T-helper 2 cell (primary cell): ENCODE data around the gene ADGRB3.
A peak's percentile ranks its signal among the peaks of the same experiment; 100 is the strongest.
"Not testable (repeated sequence)": the region's sequence is repeated elsewhere in the genome, so short reads cannot be mapped to it uniquely, and the experiment has no call there.

ENCODE experiments used
- DNase-seq, 5 experiments: peaks; one replicate each; pipeline versions ENCODE4 v3.0.0 to v3.0.0-alpha.2; 2012 to 2022

Gene ADGRB3

DNA sequence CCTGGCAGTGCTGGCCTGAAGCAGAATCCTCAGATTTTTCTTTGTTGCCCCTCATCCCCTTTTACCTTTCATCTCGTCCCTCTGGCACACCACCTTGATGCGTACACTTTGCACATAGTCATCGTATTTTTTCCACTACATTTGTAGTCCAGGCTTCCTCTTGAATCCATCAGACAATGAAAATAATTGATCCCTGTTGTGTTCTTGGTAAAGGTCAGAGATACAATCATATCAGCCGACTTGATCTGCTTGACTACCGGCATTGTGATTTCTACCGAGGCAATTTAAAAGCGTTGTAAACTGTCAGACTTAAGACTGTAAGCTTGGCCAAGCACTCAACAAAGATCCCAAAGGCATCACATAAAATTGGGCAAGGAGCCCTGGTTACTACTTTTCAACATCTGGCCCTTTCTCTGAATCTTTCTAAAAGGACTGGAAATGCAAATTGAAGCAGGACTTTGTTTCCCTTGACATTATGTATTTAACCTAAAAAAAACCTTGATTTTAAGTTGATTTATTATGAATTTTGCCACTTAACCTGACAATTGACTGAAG lies 649.2 kb downstream of the ADGRB3 start:
- DNase-seq = no peak

DNA sequence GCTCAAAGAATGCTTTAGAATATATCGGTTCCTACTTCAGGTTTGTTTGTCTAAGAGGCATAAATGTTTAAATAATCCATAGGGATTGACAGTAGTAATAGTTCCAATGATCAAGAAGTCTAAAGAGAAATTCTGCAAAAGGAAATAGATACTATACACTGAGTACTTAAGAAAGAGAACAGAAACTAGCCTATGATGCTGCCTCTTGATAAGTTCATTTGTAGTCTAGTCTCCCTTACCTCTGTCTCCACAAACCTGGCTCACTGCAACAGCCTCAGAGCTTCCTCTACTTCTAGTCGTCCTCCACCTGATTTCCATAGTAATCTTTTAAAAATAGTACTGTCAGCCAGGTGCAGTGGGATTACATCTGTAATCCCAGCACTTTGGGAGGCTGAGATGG lies 650.0 kb downstream of the ADGRB3 start:
- no peak for DNase-seq

DNA sequence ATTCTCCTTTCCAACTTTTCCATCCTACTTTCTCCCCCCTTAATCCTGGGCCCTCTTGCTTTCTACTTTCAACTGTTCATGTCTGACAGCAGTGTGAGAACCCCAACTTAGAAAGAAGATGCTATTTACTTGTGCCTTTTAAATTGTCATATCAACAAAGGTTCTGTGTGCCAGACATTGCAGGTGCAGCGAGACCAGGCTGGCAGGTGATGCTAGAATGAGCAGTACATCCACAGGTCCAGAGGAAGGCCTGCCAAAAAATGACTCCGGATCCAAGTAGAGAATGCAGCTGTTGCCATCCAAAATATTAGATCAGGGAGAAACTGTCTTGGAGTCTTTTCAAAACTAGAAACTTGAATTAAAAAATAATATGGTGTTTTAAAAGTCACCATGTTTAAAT lies 651.2 kb downstream of the ADGRB3 start:
- no peak for DNase-seq

DNA sequence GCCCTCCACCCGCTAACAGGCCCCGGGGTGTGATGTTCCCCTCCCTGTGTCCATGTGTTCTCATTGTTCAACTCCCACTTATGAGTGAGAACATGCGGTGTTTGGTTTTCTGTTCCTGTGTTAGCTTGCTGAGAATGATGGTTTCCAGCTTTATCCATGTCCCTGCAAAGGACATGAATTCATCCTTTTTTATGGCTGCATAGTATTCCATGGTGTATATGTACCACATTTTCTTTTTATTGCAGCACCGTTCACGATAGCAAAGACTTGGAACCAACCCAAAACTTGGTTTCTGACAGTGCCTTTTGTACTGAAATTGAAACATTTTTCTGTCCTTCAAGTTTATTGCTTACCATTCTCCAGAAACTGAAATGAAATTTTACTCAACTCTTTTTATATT lies 653.1 kb downstream of the ADGRB3 start:
- DNase-seq = not testable (repeated sequence)

DNA sequence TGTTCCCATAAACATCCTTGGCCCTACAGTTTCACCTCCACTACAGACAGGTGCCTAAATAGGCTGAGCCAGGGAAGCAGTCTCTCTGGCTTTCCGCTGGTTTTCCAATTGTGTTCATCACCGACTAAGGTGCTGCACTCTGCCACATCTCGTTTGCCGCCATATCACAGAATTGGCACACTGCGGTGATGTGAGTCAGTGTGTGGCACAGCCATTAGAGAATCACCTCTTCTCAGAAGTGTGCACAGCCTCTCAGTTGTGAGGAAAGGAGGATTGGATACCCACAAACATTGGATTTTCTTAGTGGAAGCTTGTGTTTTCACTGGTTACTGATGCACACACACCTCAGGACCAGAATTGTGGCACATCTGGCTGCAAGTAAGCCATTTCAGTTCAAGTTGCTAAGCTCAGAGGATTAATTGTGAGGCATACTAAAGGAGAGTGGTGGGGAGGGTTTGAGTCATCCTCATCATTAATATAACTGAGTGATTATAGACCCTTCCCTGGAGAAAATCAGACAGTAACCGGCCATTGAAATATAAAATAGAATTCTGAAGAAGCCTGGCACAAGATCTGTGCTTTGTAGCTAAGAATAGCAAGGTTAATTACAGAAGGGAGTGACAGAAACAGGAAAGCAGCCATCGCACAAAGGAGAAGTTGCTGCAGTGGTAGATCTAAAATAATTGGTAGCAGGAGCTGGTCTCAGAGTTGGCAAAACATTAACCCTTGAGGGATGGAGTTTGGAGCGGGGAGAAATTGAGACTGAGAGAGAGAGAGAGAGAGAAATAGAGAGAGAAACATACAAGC lies 654.8 kb downstream of the ADGRB3 start:
- no peak for DNase-seq

DNA sequence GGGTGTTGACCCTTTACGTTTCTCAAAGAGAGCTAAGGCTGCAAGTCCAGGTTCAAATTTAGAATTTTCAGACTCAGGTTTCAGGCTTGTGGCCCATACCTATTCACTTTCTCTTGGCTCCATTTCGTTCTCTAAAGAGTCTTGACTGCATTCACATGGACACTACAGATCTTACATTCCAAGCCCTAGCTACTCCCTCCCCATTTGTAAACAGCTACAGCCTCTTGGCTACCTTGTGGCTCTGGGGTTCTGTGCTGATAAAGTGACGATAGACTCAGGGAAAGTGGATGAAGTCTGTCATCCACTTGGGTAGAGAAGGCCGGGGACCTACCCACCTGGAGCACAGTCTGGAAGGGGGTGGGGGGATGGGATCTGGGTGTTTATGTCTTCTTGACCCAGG lies 658.4 kb downstream of the ADGRB3 start:
- no peak for DNase-seq

DNA sequence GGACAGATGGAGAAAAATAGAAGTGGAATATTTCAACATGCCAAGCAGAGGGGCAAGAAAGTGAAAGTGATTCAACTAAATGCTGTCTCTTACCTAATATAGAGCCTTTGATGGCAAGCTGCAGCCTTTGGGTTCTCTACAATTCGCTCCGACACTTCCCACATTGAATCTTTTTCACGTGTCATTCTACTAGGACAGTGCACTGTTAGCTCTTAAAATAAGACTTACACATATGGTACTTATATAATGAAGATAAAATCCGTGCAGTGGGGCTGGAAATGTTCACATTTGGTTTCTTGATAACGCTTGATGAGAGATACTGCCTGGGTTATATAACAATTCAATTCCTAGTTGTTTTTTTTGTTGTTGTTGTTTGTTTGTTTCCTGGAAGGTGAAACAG lies 659.3 kb downstream of the ADGRB3 start:
- DNase-seq = no peak

DNA sequence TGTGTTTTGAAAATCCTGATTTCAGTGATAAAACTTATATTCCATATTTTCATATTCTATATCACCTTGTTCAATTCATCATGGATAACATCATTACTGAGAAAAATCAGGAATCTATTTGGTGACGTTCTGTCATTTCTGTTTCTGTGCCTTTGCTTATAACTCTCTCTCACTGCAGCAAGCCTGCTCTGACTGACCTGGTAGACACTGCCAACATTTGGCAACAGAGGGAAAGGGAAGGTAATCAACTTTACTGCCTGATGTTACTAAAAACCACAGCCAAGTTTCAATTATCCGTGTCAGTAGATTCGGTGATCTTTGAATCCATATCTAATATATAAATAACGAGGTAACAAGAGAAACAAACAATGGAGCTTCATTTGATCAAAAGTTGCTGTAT lies 659.8 kb downstream of the ADGRB3 start:
- no peak for DNase-seq

DNA sequence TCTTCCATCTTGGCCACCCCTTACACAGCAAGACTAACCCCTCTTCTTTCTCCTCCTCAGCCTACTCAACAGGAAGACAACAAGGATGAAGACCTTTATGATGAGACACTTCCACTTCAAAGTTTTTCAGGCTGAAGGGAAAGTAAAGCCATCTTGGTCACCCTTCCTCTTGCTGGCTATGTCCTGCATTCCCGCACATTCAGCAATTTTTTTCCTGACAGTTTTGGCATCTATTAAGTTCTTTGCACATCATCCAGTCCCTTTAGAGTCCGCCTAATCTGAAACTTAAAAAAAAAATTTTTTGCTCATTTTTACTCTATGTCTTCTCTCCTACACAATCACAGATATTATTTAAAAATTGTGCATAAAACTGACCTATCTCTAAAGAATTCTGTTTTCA lies 668.3 kb downstream of the ADGRB3 start:
- DNase-seq = no peak

DNA sequence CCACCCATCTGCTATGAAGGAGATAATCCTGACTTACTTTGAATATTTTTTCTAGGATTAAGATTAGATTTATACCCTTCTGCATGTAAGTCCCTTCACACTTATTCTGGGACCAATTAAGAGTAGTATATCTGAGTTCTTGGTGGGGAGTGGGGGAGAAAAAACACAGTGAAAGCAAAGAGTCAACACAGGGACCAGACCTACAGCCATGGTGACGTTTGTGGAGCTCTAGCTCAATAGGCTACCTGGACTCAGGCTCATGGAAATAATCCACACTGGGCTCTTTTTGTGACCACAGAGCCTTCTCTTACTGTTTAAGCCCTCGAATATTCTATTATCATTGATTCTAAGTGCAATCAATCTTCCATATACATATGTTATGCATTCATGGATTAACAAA lies 670.4 kb downstream of the ADGRB3 start:
- no peak for DNase-seq

DNA sequence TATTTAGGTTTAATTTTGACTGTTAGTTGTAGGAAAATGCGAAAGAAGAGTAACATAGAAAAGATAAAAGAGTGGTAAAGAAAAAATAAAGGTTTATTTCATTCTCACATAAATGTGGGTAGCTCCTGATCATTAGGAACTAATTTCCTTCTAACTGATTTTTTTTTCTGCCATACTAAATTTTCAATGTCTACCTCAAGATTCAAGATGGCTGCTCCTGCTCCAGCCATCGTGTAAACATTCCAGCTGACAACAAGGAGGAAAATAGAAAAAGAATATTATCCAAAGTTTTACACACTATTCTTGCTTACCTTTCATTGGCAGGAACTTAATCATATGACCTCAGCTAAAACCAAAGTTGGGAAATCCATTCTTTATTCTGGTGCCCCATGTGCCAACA lies 673.5 kb downstream of the ADGRB3 start:
- no peak for DNase-seq

DNA sequence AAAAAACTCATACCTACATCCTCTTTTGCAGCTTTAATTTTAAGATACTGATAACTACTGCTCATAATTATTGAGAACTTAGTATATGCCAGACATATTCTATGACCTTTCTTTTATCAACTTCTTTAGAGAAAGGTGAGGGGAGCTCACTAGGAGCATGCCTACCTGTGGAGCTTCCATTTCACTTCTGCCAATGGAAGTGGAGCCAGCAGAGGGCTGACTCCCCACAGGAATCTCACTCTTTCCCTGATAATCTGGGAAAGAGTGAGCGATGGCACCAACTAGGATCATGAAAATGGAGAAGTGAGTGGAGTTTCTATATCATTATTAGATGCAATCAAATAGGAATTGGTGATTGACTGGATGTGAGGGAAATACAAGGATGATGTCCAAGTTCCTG lies 676.8 kb downstream of the ADGRB3 start:
- no peak for DNase-seq

DNA sequence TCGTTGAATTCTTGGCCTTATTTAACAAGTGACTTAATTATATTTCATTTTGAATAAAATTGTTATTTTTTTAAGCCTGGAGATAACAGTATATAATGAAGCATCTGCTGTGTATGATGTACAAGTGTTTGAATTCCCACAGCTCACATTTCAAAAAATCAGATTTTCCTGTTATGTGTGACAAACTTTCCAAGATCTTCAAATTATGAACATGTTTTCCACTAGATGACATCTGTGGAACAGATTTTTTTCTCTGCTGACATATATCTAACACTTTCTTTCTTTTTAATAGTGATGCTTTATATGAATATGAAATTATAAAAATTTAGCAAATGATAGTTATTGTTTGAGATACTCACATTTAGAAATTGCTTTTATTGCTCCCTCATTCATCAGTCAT lies 678.9 kb downstream of the ADGRB3 start:
- no peak for DNase-seq

DNA sequence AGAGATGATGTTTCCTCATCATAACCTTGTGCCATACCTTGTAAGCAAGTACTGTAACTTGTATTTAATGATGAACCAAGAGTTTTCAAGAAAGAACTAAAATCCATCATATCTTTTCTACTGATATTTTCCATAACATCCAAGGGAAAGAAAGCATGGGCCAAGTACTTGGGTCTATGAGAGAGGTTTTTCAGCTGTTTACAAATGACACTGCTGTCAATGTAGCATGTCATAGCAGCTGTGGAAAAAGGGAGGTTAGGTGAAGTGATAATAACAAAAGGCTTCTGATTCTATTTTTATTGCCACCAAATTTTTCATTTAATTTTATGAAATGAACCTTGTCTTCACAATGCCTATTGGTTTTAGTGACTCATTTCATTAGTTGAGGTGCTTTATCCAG lies 679.4 kb downstream of the ADGRB3 start:
- no peak for DNase-seq

DNA sequence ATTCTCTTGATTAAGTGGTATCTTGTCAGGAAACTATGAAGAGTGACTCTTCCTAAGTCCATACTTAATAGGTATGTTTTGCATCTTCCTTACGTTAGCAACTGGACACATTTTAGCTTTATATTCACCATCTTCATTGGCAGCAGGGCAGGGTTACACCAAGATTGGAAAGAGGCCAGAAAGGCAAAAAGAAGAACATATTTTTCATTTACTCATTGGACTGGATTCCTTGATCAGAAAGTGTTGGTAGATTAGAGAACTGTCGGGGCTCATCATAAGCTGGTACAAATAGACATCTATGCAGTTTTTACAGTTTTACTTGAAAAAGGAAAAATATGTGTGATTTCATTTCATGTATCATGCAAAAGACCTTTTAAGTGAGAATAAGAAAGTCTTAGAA lies 696.8 kb downstream of the ADGRB3 start:
- DNase-seq = no peak

DNA sequence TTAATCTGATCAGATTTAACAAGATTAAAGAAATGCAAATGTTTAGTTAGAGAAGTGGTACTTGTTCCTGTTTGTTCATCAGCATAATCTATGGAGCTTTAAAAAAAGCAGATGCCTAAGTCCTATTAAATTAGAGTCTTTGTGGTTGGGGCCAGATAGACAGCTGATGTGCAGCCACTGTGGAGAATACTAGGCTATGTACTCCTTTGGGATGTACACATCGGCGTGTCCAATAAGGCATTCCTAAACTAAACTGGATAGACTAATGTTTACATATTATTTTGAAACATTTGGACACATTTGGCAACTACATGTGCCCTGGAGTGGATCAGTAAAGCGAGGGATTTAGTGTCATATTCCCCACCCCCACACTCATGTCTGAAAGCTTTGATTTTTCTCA lies 702.2 kb downstream of the ADGRB3 start:
- DNase-seq = no peak

DNA sequence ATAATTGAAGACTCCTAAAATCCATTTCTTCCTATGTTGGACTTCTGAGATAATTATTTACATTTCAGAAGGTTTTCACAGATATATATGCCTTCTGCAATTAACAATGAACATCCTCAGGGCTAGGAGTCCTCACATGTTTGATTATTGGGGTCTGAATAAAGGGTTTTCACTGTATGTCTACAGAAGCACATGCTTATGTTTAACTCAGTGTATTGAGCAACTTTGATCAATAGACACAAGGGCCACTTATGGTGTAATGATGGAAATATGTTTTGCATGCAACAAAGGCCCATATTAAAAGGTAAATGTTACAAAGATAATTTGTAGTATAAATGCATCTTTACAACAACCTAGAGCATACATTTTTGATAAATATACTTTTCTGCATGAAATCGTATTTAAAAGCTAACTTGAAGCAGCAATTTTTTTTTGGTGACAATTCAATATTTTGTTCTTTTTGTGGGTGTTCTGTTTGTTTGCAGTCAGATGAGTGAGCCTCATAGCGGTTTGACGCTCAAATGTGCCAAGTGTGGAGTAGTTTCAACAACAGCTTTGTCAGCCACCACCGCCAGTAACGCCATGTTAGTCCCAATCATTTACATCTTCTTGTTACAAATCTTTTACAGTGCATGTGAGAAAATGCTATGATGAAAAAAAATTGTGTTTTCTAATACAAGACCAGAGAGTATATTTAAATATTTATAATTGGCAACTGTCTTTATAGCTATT lies 703.5 kb downstream of the ADGRB3 start:
- no peak for DNase-seq

DNA sequence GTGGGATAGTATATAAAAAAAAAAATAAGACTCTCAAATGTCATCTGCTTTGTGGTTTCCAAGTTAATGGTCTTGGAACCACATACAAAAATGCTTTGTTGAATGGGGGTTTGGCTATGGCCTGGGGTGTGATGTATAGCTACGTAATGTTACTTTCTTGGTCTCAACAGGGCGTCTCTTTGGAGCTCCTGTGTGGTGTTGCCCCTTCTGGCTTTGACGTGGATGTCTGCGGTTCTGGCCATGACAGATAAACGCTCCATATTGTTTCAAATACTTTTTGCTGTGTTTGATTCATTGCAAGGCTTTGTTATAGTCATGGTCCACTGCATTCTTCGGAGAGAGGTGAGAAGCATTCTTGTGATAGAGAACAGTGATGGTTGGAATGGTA lies 704.1 kb downstream of the ADGRB3 start:
- no peak for DNase-seq

DNA sequence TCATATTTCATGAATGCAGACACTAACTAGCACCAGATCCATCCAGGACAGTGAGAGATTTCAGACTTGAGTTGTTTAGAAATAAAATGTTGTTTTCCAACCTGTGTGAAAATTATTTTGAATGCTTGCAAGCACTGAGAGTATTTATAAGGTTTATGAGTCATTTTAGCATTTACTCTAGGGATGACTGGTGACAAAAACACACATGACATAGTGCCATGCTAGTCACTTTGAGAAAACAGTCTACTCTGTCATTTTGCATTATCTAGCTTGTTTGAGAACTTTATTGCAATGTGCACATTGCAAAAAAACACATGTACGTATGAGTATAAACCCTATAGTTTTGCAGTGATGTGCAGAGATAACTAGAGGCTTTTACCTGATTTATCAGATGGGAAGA lies 705.1 kb downstream of the ADGRB3 start:
- DNase-seq = peak in 1 of 5 experiments; percentile 0

DNA sequence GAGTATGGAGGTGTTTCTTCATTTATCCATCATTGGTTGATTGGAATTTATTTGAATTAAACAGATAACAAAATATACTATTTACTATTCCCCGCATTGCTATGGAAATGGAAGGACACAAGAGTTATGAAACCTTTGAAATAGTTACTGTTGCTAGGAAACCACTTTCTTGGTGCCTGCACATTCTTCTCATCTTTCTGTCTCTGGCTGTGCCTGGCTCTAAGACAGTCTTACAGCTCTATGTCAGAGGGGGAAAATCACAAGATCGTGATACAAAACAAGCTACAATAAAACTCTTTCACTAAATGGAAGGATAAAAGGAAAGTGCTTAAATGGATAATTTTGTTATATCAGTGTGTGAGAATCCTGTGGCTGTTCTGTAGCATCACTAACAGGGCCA lies 708.8 kb downstream of the ADGRB3 start:
- no peak for DNase-seq

DNA sequence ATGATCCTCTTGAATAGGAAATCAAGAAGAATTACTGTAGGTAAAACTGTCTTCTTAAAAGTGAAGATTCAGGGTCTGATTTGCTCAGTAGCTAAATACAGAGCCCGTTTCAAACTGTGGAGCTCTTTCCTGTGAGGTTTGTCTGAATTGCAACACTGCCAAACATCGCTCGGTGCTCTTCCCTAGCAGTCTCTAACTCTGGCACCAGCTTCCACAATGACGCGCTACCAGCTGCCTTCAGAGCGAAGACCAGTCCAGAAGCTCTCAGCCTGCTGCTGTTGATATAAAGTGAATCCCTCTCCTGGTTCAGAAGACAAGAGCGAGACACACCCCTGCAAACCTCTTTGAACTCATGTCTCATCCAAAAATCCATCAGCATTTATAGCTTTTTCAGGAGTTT lies 714.7 kb downstream of the ADGRB3 start:
- no peak for DNase-seq

DNA sequence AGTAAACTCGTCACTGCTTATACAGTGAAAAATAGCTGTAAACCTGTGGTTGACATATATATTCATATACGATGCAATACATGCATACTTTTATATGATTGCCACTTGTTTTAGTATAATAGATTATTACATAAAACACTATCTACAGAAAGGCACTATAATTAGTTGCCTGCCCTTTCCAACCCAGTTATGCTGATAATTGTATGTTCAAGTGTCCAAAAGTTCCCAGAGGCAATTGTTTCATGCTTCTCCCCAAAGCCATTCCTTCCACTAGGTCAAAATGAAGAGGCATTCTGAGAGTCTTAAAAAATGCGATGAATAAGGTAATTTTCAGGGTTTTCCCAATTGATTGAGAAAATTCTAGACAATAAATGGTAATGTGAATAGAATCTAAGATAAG lies 727.1 kb downstream of the ADGRB3 start:
- no peak for DNase-seq

DNA sequence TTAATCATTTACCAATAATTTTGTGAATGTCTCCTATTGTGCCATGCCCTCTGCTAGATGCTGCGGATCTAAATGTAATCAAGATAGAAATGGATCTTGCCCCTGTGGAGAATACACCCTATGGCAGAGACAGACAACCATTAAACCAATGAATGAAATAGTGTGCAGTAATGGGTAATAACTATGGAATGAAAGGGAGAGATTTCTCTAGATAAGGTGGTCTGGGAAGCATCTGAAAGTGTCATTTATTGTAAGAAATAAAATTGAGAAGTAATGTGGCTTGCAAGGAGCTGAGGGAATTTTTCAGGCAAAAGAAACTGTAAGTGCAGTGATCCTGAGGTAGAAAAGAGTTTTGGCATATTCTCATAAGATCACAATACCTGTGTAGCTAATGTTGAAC lies 731.7 kb downstream of the ADGRB3 start:
- DNase-seq = no peak

DNA sequence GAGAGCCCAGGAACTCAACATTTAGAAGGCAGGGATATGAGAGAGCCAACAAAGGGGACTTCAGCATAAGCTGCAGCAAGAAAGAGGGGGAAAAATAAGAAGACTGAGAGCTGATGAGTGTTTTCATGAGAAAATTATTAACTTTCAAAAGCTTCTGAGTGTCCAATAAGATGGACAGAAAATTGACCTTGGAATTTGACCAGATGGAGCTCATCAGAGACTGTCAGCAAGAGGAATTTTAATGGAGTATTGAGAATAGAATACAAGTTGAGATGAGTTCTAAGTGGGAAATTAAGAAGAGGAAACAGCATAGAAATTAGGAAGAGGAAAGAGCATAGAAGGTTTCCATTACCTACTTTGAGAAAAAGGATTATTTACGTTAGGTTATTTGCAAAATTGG lies 733.5 kb downstream of the ADGRB3 start:
- DNase-seq = no peak
